Natural killer cell (primary cell): ENCODE measurements around the gene SPIN2A. TPM values are rescaled to one million over a fixed set of nuclear protein-coding genes. Genes with fewer than 3 reads are reported as not detected.
"Not testable (repeated sequence)": the region's sequence is repeated elsewhere in the genome, so short reads cannot be mapped to it uniquely, and the experiment has no call there.

Source experiments
- ATAC-seq, 3 donors: fragments of 150-1000 bp in 2 of 3; fragments of 200-7000 bp in 1 of 3; cut with Tn5 transposase; 1 replicate in 1 of 3; 2 replicates in 2 of 3; pipeline ENCODE4 v1.10.0; 2021; ENCODE audit warnings: mild to moderate bottlenecking in 2 of 3, moderate library complexity in 2 of 3
- DNase-seq, 2 donors: peaks; one replicate each; pipeline versions ENCODE4 v3.0.0 to v3.0.0-alpha.2; 2013 to 2021; ENCODE audit warnings: mixed read lengths in 1 of 2
- H3K27ac ChIP-seq: one replicate; pipeline ENCODE4 v1.5.1; 2013; ENCODE audit warnings: mild to moderate bottlenecking, low read length
- H3K27me3 ChIP-seq: one replicate; pipeline ENCODE4 v1.6.1; 2013; ENCODE audit warnings: low read length; ENCODE audit not compliant: control insufficient read depth, insufficient read depth
- H3K36me3 ChIP-seq: one replicate; pipeline ENCODE4 v1.6.1; 2013; ENCODE audit warnings: low read length; ENCODE audit not compliant: control insufficient read depth, insufficient read depth
- H3K4me1 ChIP-seq: one replicate; pipeline ENCODE4 v1.6.1; 2013; ENCODE audit warnings: low read length; ENCODE audit not compliant: control insufficient read depth, insufficient read depth
- H3K4me3 ChIP-seq: one replicate; pipeline ENCODE4 v1.5.1; 2013; ENCODE audit warnings: low read length
- H3K9me3 ChIP-seq: one replicate; pipeline ENCODE4 v1.6.1; 2013; ENCODE audit warnings: low read length; ENCODE audit not compliant: control insufficient read depth, insufficient read depth
- H3K27ac Mint-ChIP-seq, 2 donors: one replicate each; pipeline ENCODE4 v1.8.0; 2022; ENCODE audit warnings: mild to moderate bottlenecking in 2 of 2, mixed read lengths in 2 of 2, moderate library complexity in 1 of 2
- H3K27me3 Mint-ChIP-seq, 2 donors: one replicate each; pipeline ENCODE4 v1.8.0; 2022; ENCODE audit warnings: low read depth in 2 of 2, mixed read lengths in 2 of 2
- H3K36me3 Mint-ChIP-seq: one replicate; pipeline ENCODE4 v1.8.0; 2022; ENCODE audit warnings: mixed read lengths
- H3K4me1 Mint-ChIP-seq, 2 donors: one replicate each; pipeline ENCODE4 v1.8.0; 2022; ENCODE audit warnings: mixed read lengths in 2 of 2
- H3K4me3 Mint-ChIP-seq: one replicate; pipeline ENCODE4 v1.8.0; 2022; ENCODE audit warnings: mild to moderate bottlenecking, moderate library complexity, mixed read lengths
- H3K9me3 Mint-ChIP-seq, 2 donors: one replicate each; pipeline ENCODE4 v1.8.0; 2022; ENCODE audit warnings: mixed read lengths in 2 of 2
- WGBS: methylation state at CpG from one replicate; pipeline ENCODE4 v1.1.7; 2013; ENCODE audit warnings: missing lambda C conversion rate; ENCODE audit not compliant: insufficient coverage; 5-methylcytosine and 5-hydroxymethylcytosine counted together
- intact Hi-C: fragments of 100-400 bp; cut with micrococcal nuclease; formaldehyde crosslinking; loops from one replicate; pipeline ENCODE4 v1.14.2; 2022
- total RNA-seq, 4 donors: library from RNA; stranded (reverse); fragments of 120-200 nt in 1 of 4; gene quantifications; one replicate each; pipeline versions ENCODE4 v1.2.3 to v1.2.4, GENCODE V29; 2013 to 2022
- TF ChIP-seq, protein P1 (sequence below): fragments of 200-600 bp; IDR thresholded peaks from one replicate; pipeline ENCODE4 v1.8.0; 2022; ENCODE audit warnings: antibody characterized with exemption

SPIN2A gene
- total RNA-seq, 3 donors from 2014 or later (not counting 1 experiment from before 2014, with no cell fraction given), result 0.43 to 1.4 (median 1.3) TPM

DNA sequence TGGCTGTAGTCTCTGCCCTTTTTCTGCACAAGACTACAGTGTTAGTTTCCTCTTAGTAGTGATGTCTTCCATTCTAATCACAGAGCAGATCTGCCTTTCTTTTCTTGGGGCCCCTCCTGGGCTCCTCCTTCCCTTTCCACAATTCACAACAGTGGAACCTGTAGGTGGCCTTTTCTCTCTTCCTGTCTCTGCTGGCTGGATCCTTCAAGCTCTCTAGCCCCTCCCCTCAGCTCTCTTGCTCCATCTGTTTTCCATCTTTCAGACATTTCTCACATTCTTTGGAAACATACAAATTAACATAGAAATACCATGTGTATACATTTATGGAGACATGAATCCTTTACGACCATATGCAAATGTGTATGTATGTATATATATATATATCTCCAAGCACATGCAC is 304 bp upstream of the SPIN2A start:
- TF ChIP-seq, protein P1, sequence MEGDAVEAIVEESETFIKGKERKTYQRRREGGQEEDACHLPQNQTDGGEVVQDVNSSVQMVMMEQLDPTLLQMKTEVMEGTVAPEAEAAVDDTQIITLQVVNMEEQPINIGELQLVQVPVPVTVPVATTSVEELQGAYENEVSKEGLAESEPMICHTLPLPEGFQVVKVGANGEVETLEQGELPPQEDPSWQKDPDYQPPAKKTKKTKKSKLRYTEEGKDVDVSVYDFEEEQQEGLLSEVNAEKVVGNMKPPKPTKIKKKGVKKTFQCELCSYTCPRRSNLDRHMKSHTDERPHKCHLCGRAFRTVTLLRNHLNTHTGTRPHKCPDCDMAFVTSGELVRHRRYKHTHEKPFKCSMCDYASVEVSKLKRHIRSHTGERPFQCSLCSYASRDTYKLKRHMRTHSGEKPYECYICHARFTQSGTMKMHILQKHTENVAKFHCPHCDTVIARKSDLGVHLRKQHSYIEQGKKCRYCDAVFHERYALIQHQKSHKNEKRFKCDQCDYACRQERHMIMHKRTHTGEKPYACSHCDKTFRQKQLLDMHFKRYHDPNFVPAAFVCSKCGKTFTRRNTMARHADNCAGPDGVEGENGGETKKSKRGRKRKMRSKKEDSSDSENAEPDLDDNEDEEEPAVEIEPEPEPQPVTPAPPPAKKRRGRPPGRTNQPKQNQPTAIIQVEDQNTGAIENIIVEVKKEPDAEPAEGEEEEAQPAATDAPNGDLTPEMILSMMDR, result no peak
- DNase-seq (no peak), ATAC-seq (no peak)
- Histone ChIP-seq H3K9me3 (no peaks in the 10 kb centered on the region), H3K36me3 (no peaks in the 10 kb centered on the region), H3K27me3 (no peaks in the 10 kb centered on the region), H3K4me1 (no peaks in the 10 kb centered on the region), H3K27ac (no peak overlapping the region), H3K4me3 (no peak overlapping the region)
- no peak overlapping the region for H3K27ac Mint-ChIP-seq
- intact Hi-C loops, result no loop called here
- H3K4me3 Mint-ChIP-seq, result no peak overlapping the region
- no peaks in the 10 kb centered on the region for H3K36me3 Mint-ChIP-seq
- H3K4me1 Mint-ChIP-seq, result peaks cover 5% of the 10 kb centered on the region in 2 donors
- H3K9me3 Mint-ChIP-seq, result no peaks in the 10 kb centered on the region
- H3K27me3 Mint-ChIP-seq, result no peaks in the 10 kb centered on the region
- no CpG with 5 or more reads among the region's 1 CpG for WGBS

DNA sequence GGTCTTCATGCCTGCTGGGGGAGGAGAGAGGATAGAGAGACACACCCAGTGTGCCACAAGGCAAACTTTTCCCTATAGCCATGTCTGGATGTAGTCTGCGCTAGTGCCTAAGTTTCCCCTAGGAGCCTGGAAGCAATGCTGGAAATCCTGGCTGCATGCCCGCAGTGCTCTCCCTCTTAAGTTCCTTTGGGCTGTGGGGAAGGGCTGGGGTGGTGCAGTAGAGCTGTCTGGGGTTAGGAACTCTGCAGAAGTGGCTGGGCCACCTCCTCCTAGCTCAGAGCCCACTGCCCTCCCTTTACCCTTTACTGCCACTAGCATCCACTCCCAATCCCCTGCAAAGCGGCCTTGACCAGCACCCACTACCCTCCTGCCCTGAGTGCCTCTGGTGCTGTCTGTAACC is 608 bp downstream of the SPIN2A start:
- WGBS, result 100% methylated on average over 1 of the region's 3 CpGs
- H3K36me3 ChIP-seq, H3K27ac Mint-ChIP-seq, H3K9me3 ChIP-seq, H3K36me3 Mint-ChIP-seq, H3K9me3 Mint-ChIP-seq, H3K27me3 Mint-ChIP-seq, H3K4me3 ChIP-seq, H3K27ac ChIP-seq, H3K4me1 Mint-ChIP-seq, H3K4me3 Mint-ChIP-seq, intact Hi-C loops, ATAC-seq, DNase-seq, H3K27me3 ChIP-seq, H3K4me1 ChIP-seq: not testable (repeated sequence)

DNA sequence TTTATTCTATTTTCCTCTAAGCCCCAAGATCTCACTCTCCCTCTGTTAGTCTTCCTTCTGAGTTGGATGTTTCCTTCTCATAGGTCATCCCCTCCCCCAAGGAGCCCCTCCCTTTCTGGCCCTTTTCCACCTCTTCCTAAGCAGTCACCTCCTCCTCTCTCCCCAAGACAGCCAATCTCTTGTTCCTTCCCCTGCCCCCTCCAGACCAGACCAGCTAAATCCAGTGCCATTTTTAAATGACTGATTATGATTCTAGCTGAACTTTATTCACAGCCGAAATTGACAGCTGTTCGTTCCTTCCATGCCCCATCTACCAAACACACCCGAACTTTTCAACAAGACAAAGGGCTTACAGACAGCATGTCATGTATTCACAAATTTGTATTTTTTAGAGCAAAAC is 1.9 kb downstream of the SPIN2A start:
- Histone ChIP-seq H3K9me3 (no peaks in the 10 kb centered on the region), H3K27me3 (no peaks in the 10 kb centered on the region), H3K4me1 (no peaks in the 10 kb centered on the region), H3K27ac (no peak overlapping the region), H3K4me3 (no peak overlapping the region), H3K36me3 (no peaks in the 10 kb centered on the region)
- TF ChIP-seq, protein P1, result no peak
- ATAC-seq (no peak), DNase-seq (no peak)
- no peaks in the 10 kb centered on the region for H3K27me3 Mint-ChIP-seq
- WGBS, result 69% methylated on average over 2 of the region's 3 CpGs
- no peak overlapping the region for H3K4me3 Mint-ChIP-seq
- H3K9me3 Mint-ChIP-seq, result no peaks in the 10 kb centered on the region
- intact Hi-C loops, result no loop called here
- no peaks in the 10 kb centered on the region for H3K36me3 Mint-ChIP-seq
- no peak overlapping the region for H3K27ac Mint-ChIP-seq
- peaks cover 0 to 5% of the 10 kb centered on the region in 2 donors for H3K4me1 Mint-ChIP-seq

DNA sequence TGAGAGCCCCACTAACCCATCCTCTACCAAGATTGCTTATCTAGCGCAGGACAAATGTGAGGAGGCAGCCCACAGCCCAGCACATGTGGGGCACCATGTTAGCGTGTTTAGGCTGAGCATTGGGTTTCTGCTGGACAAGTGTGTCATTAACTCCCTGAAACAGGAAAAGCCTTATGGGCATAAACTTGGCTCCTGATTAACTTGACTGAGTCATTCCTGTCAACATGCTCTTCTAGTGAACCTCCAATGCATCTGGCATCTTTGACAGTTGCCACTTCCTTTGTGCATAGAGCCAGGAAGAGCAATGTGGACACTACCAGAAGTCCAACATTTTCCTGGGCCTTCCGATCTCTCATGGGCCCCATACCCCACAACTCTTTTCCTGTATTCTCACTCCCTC is 2.5 kb downstream of the SPIN2A start:
- H3K36me3 Mint-ChIP-seq, result no peaks in the 10 kb centered on the region

More for the DNA sequence above, 2.5 kb downstream of the SPIN2A start:
- ATAC-seq, result no peak
- intact Hi-C loops, result no loop called here
- Histone ChIP-seq H3K27me3 (no peaks in the 10 kb centered on the region), H3K4me3 (no peak overlapping the region), H3K36me3 (no peaks in the 10 kb centered on the region), H3K9me3 (no peaks in the 10 kb centered on the region), H3K27ac (no peak overlapping the region), H3K4me1 (no peaks in the 10 kb centered on the region)
- TF ChIP-seq, protein P1, result no peak
- Mint-ChIP-seq H3K27me3 (no peaks in the 10 kb centered on the region), H3K9me3 (no peaks in the 10 kb centered on the region), H3K27ac (no peak overlapping the region), H3K4me3 (no peak overlapping the region), H3K4me1 (peaks cover 0 to 5% of the 10 kb centered on the region in 2 donors)
- WGBS, result 93% methylated on average over 3 of the region's 3 CpGs
- DNase-seq, result no peak
